ENCODE results near the gene DNPH1. TPM values are rescaled to one million over a fixed set of nuclear protein-coding genes. Genes with fewer than 3 reads are reported as not detected.
A peak's percentile ranks its signal among the peaks of the same experiment; 100 is the strongest.

Gene DNPH1
- total RNA-seq, 1 experiment from 2014 or later: 47.0 TPM

- Histone ChIP-seq H3K79me2 (ENCODE audit: insufficient read depth, low read length) (no peaks in the 10 kb centered on the region), H2BK12ac (ENCODE audit: insufficient read length, low read depth, low read length) (no peak overlapping the region), H3K27ac (ENCODE audit: insufficient read length, low read depth, low read length) (no peak overlapping the region), H3K9ac (ENCODE audit: extremely low read depth, insufficient read length, low read length) (no peak overlapping the region), H3K4me1 (ENCODE audit: insufficient read depth, low read length) (no peaks in the 10 kb centered on the region), H3K23me2 (ENCODE audit: insufficient read length, low read depth, low read length, poor library complexity, severe bottlenecking) (no peaks in the 10 kb centered on the region), H3K9me3 (ENCODE audit: control insufficient read depth, low read depth, low read length) (no peaks in the 10 kb centered on the region), H4K5ac (ENCODE audit: insufficient read length, low read depth, low read length) (no peak overlapping the region), H3K18ac (ENCODE audit: insufficient read length, low read depth, low read length) (no peak overlapping the region), H2BK20ac (ENCODE audit: low read depth, low read length, poor library complexity, severe bottlenecking) (no peak overlapping the region), H2BK15ac (ENCODE audit: low read depth, low read length) (no peak overlapping the region), H3T11ph (ENCODE audit: low read length) (no peak overlapping the region), H3K14ac (ENCODE audit: insufficient read depth, low read length) (no peak overlapping the region), H3K27me3 (ENCODE audit: insufficient read depth, low read length) (no peaks in the 10 kb centered on the region), H2AFZ (ENCODE audit: low read length) (no peak overlapping the region), H3K79me1 (ENCODE audit: insufficient read depth, low read depth, low read length, poor library complexity, severe bottlenecking) (no peaks in the 10 kb centered on the region), H2AK5ac (ENCODE audit: insufficient read length, low read length) (no peak overlapping the region), H3K23ac (ENCODE audit: insufficient read length, low read depth, low read length) (no peak overlapping the region), H4K91ac (ENCODE audit: insufficient read length, low read depth, low read length) (no peak overlapping the region), H4K8ac (replicated peaks; ENCODE audit: insufficient read length, low read depth, low read length) (no peak overlapping the region), H2BK5ac (ENCODE audit: insufficient read length, low read length) (no peak overlapping the region), H3K4ac (ENCODE audit: low read depth, low read length) (no peak overlapping the region), H3K4me2 (ENCODE audit: insufficient read depth, insufficient read length, low read length) (no peak overlapping the region), H2BK120ac (ENCODE audit: low read depth, low read length, poor library complexity, severe bottlenecking) (no peak overlapping the region), H4K20me1 (ENCODE audit: control insufficient read depth, insufficient read depth, insufficient read length) (no peaks in the 10 kb centered on the region), H3K56ac (ENCODE audit: insufficient read length, low read depth, low read length) (no peak overlapping the region)
- Mint-ChIP-seq H3K4me3 (no peak overlapping the region), H3K36me3 (ENCODE audit: insufficient read depth in 1 of 3, low read depth in 3 of 3) (no peaks in the 10 kb centered on the region; a peak in 1 of 7 replicates), H3K27me3 (ENCODE audit: low read depth) (peaks cover 4% of the 10 kb centered on the region), H3K4me1 (peaks cover 10 to 16% of the 10 kb centered on the region in 2 experiments), H3K9me3 (no peaks in the 10 kb centered on the region; a peak in 1 of 5 replicates), H3K27ac (no peak overlapping the region)
- no CpG with 5 or more reads among the region's 12 CpGs for WGBS (ENCODE audit: extremely low coverage, insufficient read length, low lambda C conversion rate)
- no peak for TF ChIP-seq CTCF (conservative IDR thresholded peaks at IDR 0.05)
- DNase-seq: peak; percentile 30
Observed at GRCh38 chr6:43257367-43258145, 28.3 kb upstream of the DNPH1 start.
